ENCODE measurements around the gene GLB1L2.

The GLB1L2 gene

GRCh38 chr11:134289789-134290188 lies 42.0 kb upstream of the GLB1L2 start:
- no peak overlapping the region for H4K12ac ChIP-seq (ENCODE audit: low read depth, low read length)

GRCh38 chr11:134290646-134291045 lies 41.1 kb upstream of the GLB1L2 start:
- H3K36me3 ChIP-seq (ENCODE audit: control insufficient read depth in 1 of 2, insufficient read depth in 2 of 2, low read length in 2 of 2): no peaks in the 10 kb centered on the region
- no peaks in the 10 kb centered on the region for H3K27me3 ChIP-seq (ENCODE audit: insufficient read depth, low read length)
- H2AK5ac ChIP-seq (ENCODE audit: low read length): no peak overlapping the region
- H3K4ac ChIP-seq (ENCODE audit: low read depth, low read length): no peak overlapping the region
- H3K18ac ChIP-seq (ENCODE audit: low read length): no peak overlapping the region
- no peak overlapping the region for H3K9ac ChIP-seq (ENCODE audit: low read length)
- no peak overlapping the region for H3K27ac ChIP-seq (ENCODE audit: low read depth, low read length)
- DNase-seq: no peak
- no peaks in the 10 kb centered on the region for H3K79me2 ChIP-seq (ENCODE audit: control insufficient read depth, insufficient read depth, low read length, poor library complexity)
- no peak overlapping the region for H4K91ac ChIP-seq (ENCODE audit: low read depth, low read length)
- H2BK5ac ChIP-seq (ENCODE audit: low read depth, low read length, poor library complexity): no peak overlapping the region
- H3K4me3 ChIP-seq (ENCODE audit: low read depth, low read length): no peak overlapping the region
- no peak overlapping the region for H4K12ac ChIP-seq (ENCODE audit: low read depth, low read length)
- no peak overlapping the region for H3K14ac ChIP-seq (ENCODE audit: low read length)
- no peak overlapping the region for H2BK12ac ChIP-seq (ENCODE audit: low read length)
- peaks cover 3% of the 10 kb centered on the region for H3K9me3 ChIP-seq (ENCODE audit: insufficient read depth, low read depth, low read length)
- H2AFZ ChIP-seq (ENCODE audit: insufficient read depth, low read length, poor library complexity): no peak overlapping the region
- H3K4me1 ChIP-seq (ENCODE audit: control insufficient read depth in 1 of 2, insufficient read depth in 2 of 2, low read length in 2 of 2): peaks cover 4 to 7% of the 10 kb centered on the region in 2 experiments
- no CpG with 5 or more reads among the region's 7 CpGs for WGBS (ENCODE audit: extremely low coverage, insufficient coverage, insufficient read length)
- no peak overlapping the region for H4K8ac ChIP-seq (ENCODE audit: low read depth, low read length)
- H3K79me1 ChIP-seq (ENCODE audit: low read length): no peaks in the 10 kb centered on the region
- no peak overlapping the region for H2BK120ac ChIP-seq (ENCODE audit: insufficient read depth, low read length, poor library complexity)
- H3K23ac ChIP-seq (ENCODE audit: low read length): no peak overlapping the region
- no peak overlapping the region for H3K4me2 ChIP-seq (ENCODE audit: low read length)

More at GRCh38 chr11:134289789-134290188, 42.0 kb upstream of the GLB1L2 start:
- Histone ChIP-seq H4K8ac (ENCODE audit: low read depth, low read length) (no peak overlapping the region), H3K4me2 (ENCODE audit: low read length) (no peak overlapping the region), H2BK12ac (ENCODE audit: low read length) (no peak overlapping the region), H4K91ac (ENCODE audit: low read depth, low read length) (no peak overlapping the region), H3K23ac (ENCODE audit: low read length) (no peak overlapping the region), H3K27me3 (ENCODE audit: insufficient read depth, low read length) (no peaks in the 10 kb centered on the region), H2AK5ac (ENCODE audit: low read length) (no peak overlapping the region), H3K79me1 (ENCODE audit: low read length) (no peaks in the 10 kb centered on the region), H2BK120ac (ENCODE audit: insufficient read depth, low read length, poor library complexity) (no peak overlapping the region), H3K4me3 (ENCODE audit: low read depth, low read length) (no peak overlapping the region), H3K9ac (ENCODE audit: low read length) (no peak overlapping the region), H3K18ac (ENCODE audit: low read length) (no peak overlapping the region), H3K36me3 (ENCODE audit: control insufficient read depth in 1 of 2, insufficient read depth in 2 of 2, low read length in 2 of 2) (no peaks in the 10 kb centered on the region), H2BK5ac (ENCODE audit: low read depth, low read length, poor library complexity) (no peak overlapping the region), H3K4ac (ENCODE audit: low read depth, low read length) (no peak overlapping the region), H3K27ac (ENCODE audit: low read depth, low read length) (no peak overlapping the region), H3K79me2 (ENCODE audit: control insufficient read depth, insufficient read depth, low read length, poor library complexity) (no peaks in the 10 kb centered on the region), H3K4me1 (ENCODE audit: control insufficient read depth in 1 of 2, insufficient read depth in 2 of 2, low read length in 2 of 2) (peaks cover 4 to 7% of the 10 kb centered on the region in 2 experiments), H3K14ac (ENCODE audit: low read length) (no peak overlapping the region), H2AFZ (ENCODE audit: insufficient read depth, low read length, poor library complexity) (no peak overlapping the region), H3K9me3 (ENCODE audit: insufficient read depth, low read depth, low read length) (peaks cover 3% of the 10 kb centered on the region)
- no peak for DNase-seq
- WGBS (ENCODE audit: extremely low coverage, insufficient coverage, insufficient read length): no CpG with 5 or more reads among the region's 12 CpGs

- Histone ChIP-seq H3K27me3 (ENCODE audit: insufficient read depth, low read length) (no peaks in the 10 kb centered on the region), H2BK5ac (ENCODE audit: low read depth, low read length, poor library complexity) (no peak overlapping the region), H2AK5ac (ENCODE audit: low read length) (no peak overlapping the region), H4K8ac (ENCODE audit: low read depth, low read length) (no peak overlapping the region), H3K14ac (ENCODE audit: low read length) (no peak overlapping the region), H2AFZ (ENCODE audit: insufficient read depth, low read length, poor library complexity) (no peak overlapping the region), H3K9ac (ENCODE audit: low read length) (no peak overlapping the region), H4K91ac (ENCODE audit: low read depth, low read length) (no peak overlapping the region), H2BK120ac (ENCODE audit: insufficient read depth, low read length, poor library complexity) (no peak overlapping the region), H3K4me3 (ENCODE audit: low read depth, low read length) (no peak overlapping the region), H3K79me2 (ENCODE audit: control insufficient read depth, insufficient read depth, low read length, poor library complexity) (no peaks in the 10 kb centered on the region), H4K12ac (ENCODE audit: low read depth, low read length) (no peak overlapping the region), H3K4ac (ENCODE audit: low read depth, low read length) (no peak overlapping the region), H3K36me3 (ENCODE audit: control insufficient read depth in 1 of 2, insufficient read depth in 2 of 2, low read length in 2 of 2) (no peaks in the 10 kb centered on the region), H3K27ac (ENCODE audit: low read depth, low read length) (no peak overlapping the region), H3K4me1 (ENCODE audit: control insufficient read depth in 1 of 2, insufficient read depth in 2 of 2, low read length in 2 of 2) (peaks cover 4 to 7% of the 10 kb centered on the region in 2 experiments), H2BK12ac (ENCODE audit: low read length) (no peak overlapping the region), H3K9me3 (ENCODE audit: insufficient read depth, low read depth, low read length) (peaks cover 3% of the 10 kb centered on the region), H3K23ac (ENCODE audit: low read length) (no peak overlapping the region), H3K79me1 (ENCODE audit: low read length) (no peaks in the 10 kb centered on the region), H3K4me2 (ENCODE audit: low read length) (no peak overlapping the region), H3K18ac (ENCODE audit: low read length) (no peak overlapping the region)
- DNase-seq: peak; percentile 91 to 92
- no CpG with 5 or more reads among the region's 6 CpGs for WGBS (ENCODE audit: extremely low coverage, insufficient coverage, insufficient read length)
Measured at GRCh38 chr11:134291196-134291595, 40.6 kb upstream of the GLB1L2 start.

- DNase-seq: no peak
- H3K9ac ChIP-seq (ENCODE audit: low read length): no peak overlapping the region
- H3K79me1 ChIP-seq (ENCODE audit: low read length): no peaks in the 10 kb centered on the region
Measured at GRCh38 chr11:134292661-134293060, 39.1 kb upstream of the GLB1L2 start.

More at GRCh38 chr11:134292661-134293060, 39.1 kb upstream of the GLB1L2 start:
- H3K36me3 ChIP-seq (ENCODE audit: control insufficient read depth in 1 of 2, insufficient read depth in 2 of 2, low read length in 2 of 2): no peaks in the 10 kb centered on the region
- H3K4ac ChIP-seq (ENCODE audit: low read depth, low read length): no peak overlapping the region
- H3K4me1 ChIP-seq (ENCODE audit: control insufficient read depth in 1 of 2, insufficient read depth in 2 of 2, low read length in 2 of 2): peaks cover 4 to 7% of the 10 kb centered on the region in 2 experiments
- no peaks in the 10 kb centered on the region for H3K79me2 ChIP-seq (ENCODE audit: control insufficient read depth, insufficient read depth, low read length, poor library complexity)
- no peak overlapping the region for H2BK12ac ChIP-seq (ENCODE audit: low read length)
- H4K12ac ChIP-seq (ENCODE audit: low read depth, low read length): no peak overlapping the region
- WGBS (ENCODE audit: extremely low coverage, insufficient coverage, insufficient read length): no CpG with 5 or more reads among the region's 15 CpGs
- H3K9me3 ChIP-seq (ENCODE audit: insufficient read depth, low read depth, low read length): peaks cover 3% of the 10 kb centered on the region
- no peak overlapping the region for H2AFZ ChIP-seq (ENCODE audit: insufficient read depth, low read length, poor library complexity)
- H2BK120ac ChIP-seq (ENCODE audit: insufficient read depth, low read length, poor library complexity): no peak overlapping the region
- no peak overlapping the region for H2AK5ac ChIP-seq (ENCODE audit: low read length)
- H3K14ac ChIP-seq (ENCODE audit: low read length): no peak overlapping the region
- H3K27ac ChIP-seq (ENCODE audit: low read depth, low read length): no peak overlapping the region
- no peak overlapping the region for H3K23ac ChIP-seq (ENCODE audit: low read length)
- H4K91ac ChIP-seq (ENCODE audit: low read depth, low read length): no peak overlapping the region
- H3K18ac ChIP-seq (ENCODE audit: low read length): no peak overlapping the region
- no peak overlapping the region for H3K4me2 ChIP-seq (ENCODE audit: low read length)
- H2BK5ac ChIP-seq (ENCODE audit: low read depth, low read length, poor library complexity): no peak overlapping the region
- H3K4me3 ChIP-seq (ENCODE audit: low read depth, low read length): no peak overlapping the region
- no peak overlapping the region for H4K8ac ChIP-seq (ENCODE audit: low read depth, low read length)
- H3K27me3 ChIP-seq (ENCODE audit: insufficient read depth, low read length): no peaks in the 10 kb centered on the region

Data from trophoblast cell (in vitro differentiated cells and primary cell).